A673 (cell line): Measurements from ENCODE around the gene LRRC36. TPM values are rescaled to one million over a fixed set of nuclear protein-coding genes. Genes with fewer than 3 reads are reported as not detected.

ENCODE experiments used
- BruUV-seq: library from RNA; stranded (reverse); fragments of 400-500 nt; replicated peaks from 2 replicates; lab custom pipeline; 2021; lab: Mats Ljungman, UMichigan
- CTCF ChIA-PET: fragments of 300-600 bp; sonication (Branson Sonifier 250); formaldehyde crosslinking; loops from one replicate; lab custom pipeline; 2022; ENCODE audit warnings: antibody characterized with exemption; lab: Charles Lee
- POLR2A ChIA-PET: fragments of 300-600 bp; sonication (Branson Sonifier 250); formaldehyde crosslinking; loops from one replicate; lab custom pipeline; 2022; ENCODE audit warnings: antibody characterized with exemption; ENCODE audit not compliant: low non-redundant PET; lab: Charles Lee
- DNase-seq: peaks from one replicate; pipeline ENCODE4 v3.0.0-alpha.2; 2015; ENCODE audit warnings: low spot score
- H3K27ac ChIP-seq: fragments of 200-600 bp; sonication (generic); 2 replicates; pipeline ENCODE4 v1.5.1; 2016; ENCODE audit warnings: mixed run types, low read depth, mild to moderate bottlenecking, mixed read lengths, antibody characterized with exemption, low read length; ENCODE audit not compliant: poor library complexity, severe bottlenecking
- H3K27me3 ChIP-seq: fragments of 200-600 bp; sonication (generic); replicated peaks from 2 replicates; pipeline ENCODE4 v1.6.1; 2017; ENCODE audit warnings: mixed run types, low read depth, mild to moderate bottlenecking, mixed read lengths, antibody characterized with exemption, low read length; ENCODE audit not compliant: insufficient read depth, poor library complexity
- H3K36me3 ChIP-seq: fragments of 200-600 bp; sonication (generic); 2 replicates; pipeline ENCODE4 v1.6.1; 2016; ENCODE audit warnings: mixed run types, mild to moderate bottlenecking, mixed read lengths, antibody characterized with exemption, low read length; ENCODE audit not compliant: insufficient read depth, poor library complexity, severe bottlenecking
- H3K4me1 ChIP-seq: fragments of 200-600 bp; sonication (generic); 2 replicates; pipeline ENCODE4 v1.6.1; 2017; ENCODE audit warnings: mixed run types, mild to moderate bottlenecking, mixed read lengths, antibody characterized with exemption, low read length; ENCODE audit not compliant: insufficient read depth, poor library complexity, severe bottlenecking
- H3K4me3 ChIP-seq: fragments of 200-600 bp; sonication (generic); 2 replicates; pipeline ENCODE4 v1.5.1; 2016; ENCODE audit warnings: low read depth, mixed run types, mild to moderate bottlenecking, mixed read lengths, low read length; ENCODE audit not compliant: poor library complexity, severe bottlenecking
- H3K9me3 ChIP-seq: fragments of 200-600 bp; sonication (generic); 2 replicates; pipeline ENCODE4 v1.6.1; 2016; ENCODE audit warnings: mixed run types, low read depth, mild to moderate bottlenecking, mixed read lengths, antibody characterized with exemption, low read length; ENCODE audit not compliant: poor library complexity, severe bottlenecking
- EZH2 ChIP-seq: fragments of 200-600 bp; sonication (generic); IDR thresholded peaks from 2 replicates; pipeline ENCODE4 v1.6.1; 2017; ENCODE audit warnings: borderline replicate concordance, low read depth, mild to moderate bottlenecking, mixed read lengths, antibody characterized with exemption, low read length; ENCODE audit not compliant: poor library complexity, severe bottlenecking
- intact Hi-C: fragments of 100-400 bp; cut with micrococcal nuclease; formaldehyde crosslinking; loops from one replicate; pipeline ENCODE4 v1.10.0; 2022; ENCODE audit not compliant: unreplicated experiment
- total RNA-seq: library from RNA; stranded (reverse); gene quantifications from 2 replicates; pipeline ENCODE4 v1.2.3, GENCODE V29; 2021
- TF ChIP-seq, protein P1 (sequence below): fragments of 300-800, 200-600 bp; sonication (generic); conservative IDR thresholded peaks from 2 replicates; pipeline ENCODE4 v1.5.1; 2017; ENCODE audit warnings: low read depth, mild to moderate bottlenecking, antibody characterized with exemption, low read length, moderate library complexity, mixed read lengths

The LRRC36 gene
- total RNA-seq, 1 experiment from 2014 or later = not detected

DNA sequence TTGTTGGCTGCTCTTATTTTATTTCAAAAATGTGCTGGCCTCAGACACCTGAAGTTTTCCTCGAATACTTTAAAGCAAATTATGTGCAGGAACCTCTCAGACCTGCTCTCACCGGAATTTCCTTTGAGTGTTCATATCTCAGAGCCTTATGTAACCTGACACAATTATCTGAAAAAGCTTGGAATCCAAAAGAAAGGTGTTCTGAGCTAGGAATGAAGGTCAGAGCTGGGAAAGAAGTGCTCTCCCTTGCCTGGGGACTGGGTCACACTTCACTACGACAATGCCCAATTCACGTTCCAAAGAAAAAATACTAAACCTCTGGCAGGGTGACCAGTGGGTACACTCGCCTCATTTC is 97.6 kb downstream of the LRRC36 start:
- intact Hi-C loops = no loop called here
- Histone ChIP-seq H3K4me3 (no peak overlapping the region), H3K4me1 (peaks cover 34% of the 10 kb centered on the region), H3K27ac (peak overlapping the region; percentile 36), H3K9me3 (no peaks in the 10 kb centered on the region), H3K27me3 (no peaks in the 10 kb centered on the region), H3K36me3 (no peaks in the 10 kb centered on the region)
- no peak for DNase-seq
- CTCF ChIA-PET = interaction anchor here (0.9 to 1.2 kb wide), 2 partner anchors 41 to 164 kb away, joined by 3 read pairs; no protein-coding TSS in a partner anchor
- TF ChIP-seq EZH2 = no peak
- TF ChIP-seq, protein P1, sequence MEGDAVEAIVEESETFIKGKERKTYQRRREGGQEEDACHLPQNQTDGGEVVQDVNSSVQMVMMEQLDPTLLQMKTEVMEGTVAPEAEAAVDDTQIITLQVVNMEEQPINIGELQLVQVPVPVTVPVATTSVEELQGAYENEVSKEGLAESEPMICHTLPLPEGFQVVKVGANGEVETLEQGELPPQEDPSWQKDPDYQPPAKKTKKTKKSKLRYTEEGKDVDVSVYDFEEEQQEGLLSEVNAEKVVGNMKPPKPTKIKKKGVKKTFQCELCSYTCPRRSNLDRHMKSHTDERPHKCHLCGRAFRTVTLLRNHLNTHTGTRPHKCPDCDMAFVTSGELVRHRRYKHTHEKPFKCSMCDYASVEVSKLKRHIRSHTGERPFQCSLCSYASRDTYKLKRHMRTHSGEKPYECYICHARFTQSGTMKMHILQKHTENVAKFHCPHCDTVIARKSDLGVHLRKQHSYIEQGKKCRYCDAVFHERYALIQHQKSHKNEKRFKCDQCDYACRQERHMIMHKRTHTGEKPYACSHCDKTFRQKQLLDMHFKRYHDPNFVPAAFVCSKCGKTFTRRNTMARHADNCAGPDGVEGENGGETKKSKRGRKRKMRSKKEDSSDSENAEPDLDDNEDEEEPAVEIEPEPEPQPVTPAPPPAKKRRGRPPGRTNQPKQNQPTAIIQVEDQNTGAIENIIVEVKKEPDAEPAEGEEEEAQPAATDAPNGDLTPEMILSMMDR = no peak
- POLR2A ChIA-PET = no interaction called here
- BruUV-seq = no TSS peak

DNA sequence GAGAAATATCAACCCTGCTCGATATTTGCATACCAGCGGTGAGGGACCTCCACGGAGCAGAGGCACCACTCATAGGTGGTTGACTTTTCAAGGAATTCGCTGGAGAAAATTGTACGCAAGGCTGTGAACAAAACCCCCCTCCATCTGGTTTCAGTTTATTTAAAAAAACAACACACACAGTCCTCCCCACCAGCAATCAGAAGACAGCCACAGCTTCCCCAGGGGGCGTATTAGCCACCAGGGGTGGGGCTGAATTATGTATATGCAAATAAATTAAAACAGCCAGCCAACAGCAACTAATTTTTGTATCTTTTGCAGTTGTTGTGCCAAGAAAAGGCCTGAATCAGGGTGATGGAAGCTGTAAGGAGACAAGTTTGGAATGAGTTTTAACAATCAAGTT is 98.4 kb downstream of the LRRC36 start:
- H3K4me1 ChIP-seq = peaks cover 34% of the 10 kb centered on the region
- DNase-seq = no peak
- H3K27me3 ChIP-seq = no peaks in the 10 kb centered on the region
- peak overlapping the region; percentile 36 for H3K27ac ChIP-seq
- TF ChIP-seq, protein P1 = no peak
- TF ChIP-seq EZH2 = no peak
- H3K4me3 ChIP-seq = no peak overlapping the region
- no peaks in the 10 kb centered on the region for H3K9me3 ChIP-seq
- CTCF ChIA-PET = interaction anchor here (0.9 kb wide), 1 partner anchor 41 kb away, joined by 3 read pairs; no protein-coding TSS in a partner anchor
- no TSS peak for BruUV-seq
- POLR2A ChIA-PET = no interaction called here
- intact Hi-C loops = loop anchor here (5.0 kb wide), 1 partner anchor 42 kb away; no protein-coding TSS in a partner anchor
- no peaks in the 10 kb centered on the region for H3K36me3 ChIP-seq

DNA sequence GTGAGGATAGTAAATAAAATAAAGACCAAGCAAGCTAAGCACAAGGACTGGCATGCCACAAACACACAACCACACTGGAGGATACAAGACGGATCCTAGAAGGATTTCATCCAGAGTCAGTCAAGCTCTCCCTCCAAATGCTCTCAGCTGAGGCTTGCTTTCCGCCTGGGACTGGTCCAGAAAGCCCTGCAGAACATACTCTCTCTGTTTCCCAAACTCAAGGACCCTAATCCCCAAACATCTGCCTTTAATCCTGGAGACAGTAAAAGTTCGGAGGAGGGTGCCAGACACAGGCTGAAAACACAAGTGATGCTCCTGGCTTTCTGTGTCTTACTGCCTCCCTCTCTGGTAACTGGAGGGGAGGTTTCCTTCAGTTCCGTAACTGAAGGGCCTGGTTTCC is 99.0 kb downstream of the LRRC36 start:
- peaks cover 38% of the 10 kb centered on the region for H3K4me1 ChIP-seq
- ChIA-PET POLR2A (no interaction called here), CTCF (no interaction called here)
- no peaks in the 10 kb centered on the region for H3K36me3 ChIP-seq
- no peak overlapping the region for H3K27ac ChIP-seq
- H3K4me3 ChIP-seq = no peak overlapping the region
- DNase-seq = no peak
- H3K9me3 ChIP-seq = no peaks in the 10 kb centered on the region
- TF ChIP-seq, protein P1 = no peak
- H3K27me3 ChIP-seq = peaks cover 3% of the 10 kb centered on the region
- intact Hi-C loops = loop anchor here (5.0 kb wide), 1 partner anchor 42 kb away; no protein-coding TSS in a partner anchor
- no TSS peak for BruUV-seq
